HG02852 (cell line): ENCODE measurements around the gene PDIA6.
"Not testable (repeated sequence)": the region's sequence is repeated elsewhere in the genome, so short reads cannot be mapped to it uniquely, and the experiment has no call there.

Source experiments
- ATAC-seq: cut with Tn5 transposase; IDR thresholded peaks from one replicate; pipeline ENCODE4 v1.9.1; 2021; ENCODE audit warnings: mild to moderate bottlenecking, moderate library complexity; ENCODE audit not compliant: unreplicated experiment

Gene PDIA6

GRCh38 chr2:10785260-10785659, 27.3 kb downstream of the PDIA6 start:
- no peak for ATAC-seq

DNA sequence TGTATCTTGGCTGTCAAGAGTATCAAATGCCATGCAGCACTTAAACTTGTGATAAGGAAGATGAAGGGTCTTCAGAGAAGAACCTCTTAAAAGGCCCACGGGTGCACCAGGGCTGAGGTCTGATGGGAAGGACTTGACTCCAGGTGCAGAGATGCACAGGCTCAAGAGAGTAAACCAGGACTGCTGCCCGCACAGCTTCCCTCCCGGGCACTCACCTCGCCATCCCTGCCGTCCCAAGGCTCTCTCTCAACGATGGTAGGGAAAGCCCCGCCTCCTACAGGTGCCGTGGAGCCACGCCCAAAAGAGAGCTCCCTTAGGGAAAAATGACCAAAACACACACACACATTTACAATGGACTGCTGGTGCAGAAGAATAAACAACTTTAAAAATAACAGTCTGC, 27.9 kb downstream of the PDIA6 start:
- ATAC-seq = no peak

DNA sequence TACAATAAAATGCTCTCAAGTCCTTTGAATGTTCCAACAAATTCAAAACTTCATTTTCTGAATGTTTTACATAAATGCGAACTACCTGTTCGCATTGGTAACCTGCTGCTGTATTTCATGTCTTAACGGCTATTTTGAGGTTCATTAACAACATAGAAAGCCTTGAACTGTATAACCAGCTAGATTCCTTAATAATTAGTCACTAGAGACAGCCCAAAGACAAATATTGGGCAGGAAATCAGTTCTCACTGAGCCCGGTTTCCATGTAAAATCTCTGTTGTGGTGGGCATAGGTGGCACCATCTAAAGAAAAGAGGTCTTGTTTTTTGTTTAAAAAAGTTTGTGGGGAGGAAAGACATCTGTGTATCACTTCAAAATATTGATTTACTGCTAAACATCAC, 29.2 kb downstream of the PDIA6 start:
- no peak for ATAC-seq

DNA sequence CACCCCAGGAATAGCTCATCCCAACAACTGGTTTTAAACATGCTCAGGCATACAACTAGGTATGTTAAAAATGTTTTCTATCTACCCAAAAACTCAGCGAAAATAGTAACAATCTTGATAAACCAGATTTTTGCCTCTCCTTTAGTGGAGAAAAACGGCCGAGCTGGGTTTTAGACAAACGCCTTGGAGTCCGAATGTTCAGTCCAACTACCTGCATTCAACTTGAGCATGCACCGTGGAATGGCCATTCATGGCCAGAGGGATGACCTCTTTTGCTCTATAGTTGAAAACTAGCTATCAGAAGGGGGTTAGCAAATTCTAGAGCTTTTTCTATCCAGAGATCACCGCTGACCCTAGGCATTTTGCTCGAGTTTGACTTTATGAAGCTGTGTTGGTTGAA, 30.8 kb downstream of the PDIA6 start:
- no peak for ATAC-seq

- not testable (repeated sequence) for ATAC-seq
Observed at GRCh38 chr2:10780821-10781220, 31.8 kb downstream of the PDIA6 start.

DNA sequence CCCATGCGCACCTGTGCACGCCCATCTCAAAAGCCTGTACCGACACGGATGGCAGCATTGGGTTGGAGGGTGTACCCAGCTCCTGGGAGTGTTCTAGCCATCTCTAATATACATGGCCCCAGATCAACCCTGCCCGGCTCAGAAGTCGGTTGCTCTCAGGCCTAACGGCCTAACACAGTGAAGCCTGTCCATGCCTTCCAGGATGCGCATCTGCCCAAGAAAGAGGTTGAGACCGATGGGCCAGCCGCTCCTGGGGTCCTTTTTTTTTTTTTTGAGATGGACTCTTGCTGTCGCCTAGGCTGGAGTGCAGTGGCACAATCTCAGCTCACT, 32.1 kb downstream of the PDIA6 start:
- no peak for ATAC-seq

DNA sequence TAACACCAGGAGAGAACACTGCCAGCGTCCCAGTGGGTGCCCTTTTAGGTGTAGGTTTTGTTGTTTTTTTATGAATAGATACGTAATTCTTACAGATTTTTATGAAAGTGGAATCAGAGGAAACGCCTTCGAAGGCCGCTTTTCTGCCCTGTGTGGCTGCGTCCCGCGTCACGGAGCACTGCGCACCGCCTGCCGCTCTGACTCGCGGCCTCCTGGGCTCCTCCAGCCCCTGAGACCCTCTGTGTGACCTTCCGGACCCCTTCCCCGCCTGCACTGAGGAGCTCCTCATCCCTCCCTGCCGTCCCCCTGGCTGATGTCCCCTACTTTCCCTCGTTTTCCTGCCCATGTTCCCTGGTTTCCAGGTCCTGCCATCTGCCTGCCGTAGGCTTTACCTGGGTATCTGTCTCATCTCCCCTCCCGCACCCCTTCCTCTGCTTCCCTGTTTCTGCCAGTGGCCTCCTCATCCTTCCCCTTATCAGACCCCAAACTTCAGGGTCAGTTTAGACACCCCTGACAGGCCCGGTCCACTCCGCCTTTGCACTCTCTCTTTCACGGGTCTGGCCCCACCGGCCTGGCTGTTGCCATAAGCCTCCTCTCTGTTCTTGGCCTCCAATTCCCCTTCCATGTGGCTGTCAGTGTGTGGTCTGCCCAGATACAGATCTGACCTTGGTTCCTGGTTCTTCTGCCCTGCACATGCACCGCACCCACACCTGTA, 32.7 kb downstream of the PDIA6 start:
- no peak for ATAC-seq

DNA sequence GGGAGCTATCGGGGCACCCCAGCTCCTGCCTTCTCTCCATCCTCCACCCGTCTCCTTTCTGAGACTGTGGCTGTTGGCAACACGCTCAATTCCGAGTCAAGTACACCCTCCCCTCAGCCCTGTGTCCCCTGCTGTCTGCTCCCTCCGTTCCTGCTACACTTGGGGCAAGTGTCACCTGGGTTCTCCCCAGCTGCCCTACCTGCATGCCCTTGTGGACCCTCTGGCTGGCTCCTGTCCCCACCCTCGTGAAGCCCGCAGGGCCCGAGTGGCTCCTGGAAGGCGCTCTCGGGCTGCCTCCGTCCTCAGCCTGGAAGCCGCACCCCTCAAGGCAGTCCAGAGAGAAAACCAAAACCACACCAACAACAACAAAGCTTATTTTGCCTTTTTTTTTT, 33.9 kb downstream of the PDIA6 start:
- ATAC-seq = no peak

GRCh38 chr2:10777842-10778723, 34.5 kb downstream of the PDIA6 start:
- no peak for ATAC-seq

- no peak for ATAC-seq
Observed at GRCh38 chr2:10777111-10777841, 35.3 kb downstream of the PDIA6 start.

- ATAC-seq = no peak
Observed at GRCh38 chr2:10776231-10776977, 36.2 kb downstream of the PDIA6 start.

GRCh38 chr2:10775831-10776230, 36.8 kb downstream of the PDIA6 start:
- no peak for ATAC-seq

- no peak for ATAC-seq
Observed at GRCh38 chr2:10775021-10775780, 37.4 kb downstream of the PDIA6 start.

GRCh38 chr2:10774394-10774793, 38.2 kb downstream of the PDIA6 start:
- ATAC-seq = no peak

- ATAC-seq = no peak
Observed at GRCh38 chr2:10773821-10774341, 38.7 kb downstream of the PDIA6 start.

DNA sequence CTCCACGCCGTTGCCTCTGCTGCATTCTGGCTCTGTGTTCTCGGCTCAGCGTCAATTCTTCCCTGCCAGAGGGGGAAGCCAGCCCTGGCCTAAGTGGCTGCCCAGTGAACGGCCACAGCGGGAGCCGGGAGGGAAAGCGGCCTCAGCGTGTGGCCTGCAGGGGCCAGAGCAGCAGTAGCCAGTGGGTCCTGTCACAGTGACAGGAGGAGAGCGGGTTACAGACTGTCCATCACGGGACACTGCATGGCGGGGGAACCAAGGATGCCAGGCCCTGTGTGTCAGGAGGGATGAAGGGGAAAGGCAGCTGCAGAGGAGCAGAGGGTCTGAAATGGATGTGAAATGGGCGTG, 39.7 kb downstream of the PDIA6 start:
- no peak for ATAC-seq

- ATAC-seq = no peak
Observed at GRCh38 chr2:10772201-10772867, 40.3 kb downstream of the PDIA6 start.

DNA sequence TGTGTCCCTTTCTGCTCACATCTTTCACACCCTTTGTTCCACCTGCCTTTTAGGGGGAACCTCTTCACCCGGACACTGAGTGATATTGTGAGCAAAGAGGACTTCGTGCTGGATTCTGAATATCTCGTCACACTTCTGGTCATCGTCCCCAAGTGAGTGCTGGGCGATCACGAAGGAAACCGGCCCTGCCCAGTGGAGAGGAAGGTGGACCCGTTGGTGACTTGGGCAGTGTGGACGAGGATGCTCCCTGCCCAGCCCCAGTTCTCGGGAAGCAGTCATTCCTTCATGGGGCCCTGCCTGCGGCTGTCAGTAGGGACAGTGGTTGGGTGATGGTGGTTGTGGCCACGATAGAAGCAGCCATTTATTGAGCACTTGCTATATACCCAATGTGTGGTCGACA, 40.8 kb downstream of the PDIA6 start:
- no peak for ATAC-seq

DNA sequence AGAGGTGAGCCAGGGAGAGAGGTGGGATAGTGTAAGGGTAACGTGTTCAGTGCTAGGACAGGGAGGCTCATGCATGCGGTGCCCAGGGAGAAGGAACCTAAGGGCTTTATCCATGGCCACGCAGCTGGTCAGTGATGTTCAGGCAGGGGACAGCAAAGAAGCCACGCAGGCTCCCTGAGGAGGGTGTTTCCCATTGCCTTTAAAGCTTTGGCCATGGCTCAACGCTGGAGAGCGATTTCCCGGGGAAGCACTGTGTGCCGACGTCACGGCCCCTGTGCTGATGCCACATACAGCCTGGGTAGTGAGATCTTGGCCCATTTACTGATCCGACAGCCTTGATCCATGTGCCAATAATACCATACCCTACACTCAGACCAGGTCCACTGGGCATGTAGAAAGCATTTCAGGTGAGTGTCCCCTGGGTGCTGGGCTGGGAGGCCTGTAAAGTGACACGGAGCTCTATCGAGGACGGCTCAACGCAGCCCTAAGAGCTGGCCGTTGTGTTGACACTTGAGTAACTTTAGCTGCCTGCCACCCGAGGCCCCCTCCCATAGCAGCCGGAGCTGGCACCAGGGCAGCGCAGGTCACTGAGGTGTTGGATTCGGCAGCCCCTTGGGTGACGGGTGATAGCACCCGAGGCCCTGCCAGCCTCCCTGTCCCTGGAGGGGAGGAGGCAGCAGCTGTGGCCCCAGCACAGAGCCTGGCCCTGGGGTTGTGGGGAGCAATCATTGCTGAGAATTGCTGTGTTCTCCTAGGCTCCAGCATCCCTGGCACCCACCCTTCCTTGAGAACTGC, 41.4 kb downstream of the PDIA6 start:
- ATAC-seq = no peak
